Activated CD8-positive, alpha-beta memory T cell treated with anti-CD3 and anti-CD28 coated beads for 36 hours (primary cell): Measurements from ENCODE around the gene NSL1. TPM values are rescaled to one million over a fixed set of nuclear protein-coding genes. Genes with fewer than 3 reads are reported as not detected.

ENCODE experiments used
- CTCF ChIA-PET: fragments of 350-600 bp; sonication (Branson Sonifier 250); formaldehyde crosslinking; loops from one replicate; lab custom pipeline; 2021; ENCODE audit warnings: antibody characterized with exemption; lab: Charles Lee
- POLR2A ChIA-PET: fragments of 350-600 bp; sonication (Branson Sonifier 250); formaldehyde crosslinking; loops from one replicate; lab custom pipeline; 2021; ENCODE audit warnings: antibody characterized with exemption; lab: Charles Lee
- total RNA-seq, 2 experiments: library from RNA; stranded (reverse); gene quantifications; one replicate each; pipeline ENCODE4 v1.2.3, GENCODE V29; 2021

The NSL1 gene
- total RNA-seq, 2 experiments from 2014 or later: 40.3 to 40.4 TPM

GRCh38 chr1:212700223-212700891 lies 91.2 kb downstream of the NSL1 start:
- CTCF ChIA-PET: interaction anchor here (0.7 to 1.8 kb wide), 7 partner anchors 10 to 82 kb away, joined by 3 to 6 read pairs (median 3); no protein-coding TSS in a partner anchor
- POLR2A ChIA-PET: interaction anchor here (0.6 to 1.7 kb wide), 5 partner anchors 10 to 54 kb away, joined by 3 to 7 read pairs (median 4); no protein-coding TSS in a partner anchor

GRCh38 chr1:212699625-212700222 lies 91.9 kb downstream of the NSL1 start, which contains the start of gene BATF3:
Gene BATF3, minus strand, starts transcription at chr1:212699840. Its CDS starts 78 bp downstream, at chr1:212699762.
- CTCF ChIA-PET: interaction anchor here (0.6 to 3.9 kb wide), 8 partner anchors 9 to 223 kb away, joined by 3 to 28 read pairs (median 4); partner anchors contain the start of gene ATF3
- POLR2A ChIA-PET: interaction anchor here (1.3 kb wide), 1 partner anchor 16 kb away, joined by 7 read pairs; no protein-coding TSS in a partner anchor

GRCh38 chr1:212699104-212699624 lies 92.4 kb downstream of the NSL1 start:
- ChIA-PET CTCF (interaction anchor here (0.6 to 3.9 kb wide), 9 partner anchors 9 to 222 kb away, joined by 3 to 28 read pairs (median 5); partner anchors contain the start of gene ATF3), POLR2A (interaction anchor here (1.1 to 1.3 kb wide), 2 partner anchors 15 to 22 kb away, joined by 3 to 7 read pairs; no protein-coding TSS in a partner anchor)

GRCh38 chr1:212698467-212699103 lies 93.0 kb downstream of the NSL1 start:
- CTCF ChIA-PET: interaction anchor here (0.6 to 3.9 kb wide), 10 partner anchors 7 to 222 kb away, joined by 3 to 28 read pairs (median 4); partner anchors contain the start of gene ATF3
- POLR2A ChIA-PET: interaction anchor here (1.1 to 2.1 kb wide), 3 partner anchors 15 to 90 kb away, joined by 3 to 7 read pairs (median 7); partner anchors contain the start of gene ATF3

GRCh38 chr1:212696721-212697331 lies 94.8 kb downstream of the NSL1 start:
- POLR2A ChIA-PET: interaction anchor here (1.0 to 2.1 kb wide), 5 partner anchors 18 to 94 kb away, joined by 3 to 7 read pairs (median 5); partner anchors contain the start of gene ATF3
- CTCF ChIA-PET: interaction anchor here (0.8 to 3.9 kb wide), 8 partner anchors 18 to 306 kb away, joined by 3 to 28 read pairs (median 3); partner anchors contain the start of genes NSL1 and TATDN3

- ChIA-PET CTCF (interaction anchor here (1.0 to 1.9 kb wide), 3 partner anchors 28 to 236 kb away, joined by 3 to 6 read pairs (median 3); no protein-coding TSS in a partner anchor), POLR2A (interaction anchor here (1.0 kb wide), 1 partner anchor 9 kb away, joined by 3 read pairs; no protein-coding TSS in a partner anchor)
Measured at GRCh38 chr1:212692774-212693644, 98.6 kb downstream of the NSL1 start.

- POLR2A ChIA-PET: no interaction called here
Measured at GRCh38 chr1:212691561-212692071, 100.0 kb downstream of the NSL1 start.

GRCh38 chr1:212690816-212691403 lies 100.7 kb downstream of the NSL1 start:
- ChIA-PET CTCF (interaction anchor here (0.8 to 1.5 kb wide), 8 partner anchors 8 to 83 kb away, joined by 3 to 5 read pairs (median 3); partner anchors contain the start of genes ATF3 and BATF3), POLR2A (no interaction called here)

More at GRCh38 chr1:212691561-212692071, 100.0 kb downstream of the NSL1 start:
- CTCF ChIA-PET: interaction anchor here (0.9 to 1.9 kb wide), 4 partner anchors 12 to 58 kb away, joined by 3 to 6 read pairs (median 3); no protein-coding TSS in a partner anchor

GRCh38 chr1:212689758-212690529 lies 101.6 kb downstream of the NSL1 start:
- CTCF ChIA-PET: interaction anchor here (0.8 to 2.1 kb wide), 6 partner anchors 9 to 82 kb away, joined by 3 to 13 read pairs (median 4); partner anchors contain the start of genes ATF3 and BATF3
- POLR2A ChIA-PET: no interaction called here

GRCh38 chr1:212689196-212689725 lies 102.3 kb downstream of the NSL1 start:
- ChIA-PET CTCF (interaction anchor here (1.3 to 2.1 kb wide), 3 partner anchors 11 to 70 kb away, joined by 4 to 13 read pairs (median 5); no protein-coding TSS in a partner anchor), POLR2A (no interaction called here)

GRCh38 chr1:212688341-212689047 lies 103.1 kb downstream of the NSL1 start:
- POLR2A ChIA-PET: no interaction called here

GRCh38 chr1:212687811-212688210 lies 103.8 kb downstream of the NSL1 start:
- CTCF ChIA-PET: interaction anchor here (0.6 to 1.8 kb wide), 3 partner anchors 10 to 28 kb away, joined by 3 to 5 read pairs (median 3); no protein-coding TSS in a partner anchor
- POLR2A ChIA-PET: no interaction called here

More at GRCh38 chr1:212688341-212689047, 103.1 kb downstream of the NSL1 start:
- CTCF ChIA-PET: interaction anchor here (1.0 to 2.1 kb wide), 3 partner anchors 10 to 23 kb away, joined by 3 to 13 read pairs (median 5); no protein-coding TSS in a partner anchor

- CTCF ChIA-PET: no interaction called here
- POLR2A ChIA-PET: no interaction called here
Measured at GRCh38 chr1:212686591-212686990, 105.0 kb downstream of the NSL1 start.

GRCh38 chr1:212686069-212686468 lies 105.5 kb downstream of the NSL1 start:
- ChIA-PET CTCF (no interaction called here), POLR2A (no interaction called here)

GRCh38 chr1:212685429-212685828 lies 106.1 kb downstream of the NSL1 start:
- CTCF ChIA-PET: no interaction called here
- POLR2A ChIA-PET: no interaction called here
